ENCODE data around the gene EMP1.

The EMP1 gene

GRCh38 chr12:13218641-13219040 lies 22.1 kb downstream of the EMP1 start:
- TF ChIP-seq ZBTB7A (IDR thresholded peaks at IDR 0.05; ENCODE audit: low read depth) (no peak), USF1 (IDR thresholded peaks at IDR 0.05) (no peak), NFIC (IDR thresholded peaks at IDR 0.05) (no peak), FOXM1 (IDR thresholded peaks at IDR 0.05; ENCODE audit: borderline replicate concordance, low read depth) (no peak), TCF12 (IDR thresholded peaks at IDR 0.05; ENCODE audit: low read depth) (no peak)

- TF ChIP-seq CEBPB (IDR thresholded peaks at IDR 0.05) (no peak), USF1 (IDR thresholded peaks at IDR 0.05) (no peak), TEAD4 (IDR thresholded peaks at IDR 0.05) (no peak), EP300 (IDR thresholded peaks at IDR 0.05; ENCODE audit: borderline replicate concordance) (no peak), RAD21 (IDR thresholded peaks at IDR 0.05; ENCODE audit: low read depth) (no peak), YY1 (IDR thresholded peaks at IDR 0.05; ENCODE audit: low read depth) (no peak), CREB1 (IDR thresholded peaks at IDR 0.05; ENCODE audit: low read depth) (no peak), ZBTB7A (IDR thresholded peaks at IDR 0.05; ENCODE audit: low read depth) (no peak), REST (IDR thresholded peaks at IDR 0.05; ENCODE audit: low read depth) (no peak)
Observed at GRCh38 chr12:13219320-13219719, 22.8 kb downstream of the EMP1 start.

- TF ChIP-seq CREB1 (IDR thresholded peaks at IDR 0.05; ENCODE audit: low read depth) (no peak), TCF12 (IDR thresholded peaks at IDR 0.05; ENCODE audit: low read depth) (no peak), EP300 (IDR thresholded peaks at IDR 0.05; ENCODE audit: borderline replicate concordance) (no peak), YY1 (IDR thresholded peaks at IDR 0.05; ENCODE audit: low read depth) (no peak), TAF1 (IDR thresholded peaks at IDR 0.05; ENCODE audit: low read depth) (no peak), REST (IDR thresholded peaks at IDR 0.05; ENCODE audit: low read depth) (no peak), FOXM1 (IDR thresholded peaks at IDR 0.05; ENCODE audit: borderline replicate concordance, low read depth) (no peak), RAD21 (IDR thresholded peaks at IDR 0.05; ENCODE audit: low read depth) (no peak), TEAD4 (IDR thresholded peaks at IDR 0.05) (no peak), EGR1 (IDR thresholded peaks at IDR 0.05) (no peak), CEBPB (IDR thresholded peaks at IDR 0.05) (no peak), MAX (IDR thresholded peaks at IDR 0.05) (no peak)
Observed at GRCh38 chr12:13220838-13221237, 24.3 kb downstream of the EMP1 start.

GRCh38 chr12:13222076-13222475 lies 25.6 kb downstream of the EMP1 start:
- TF ChIP-seq NFIC (IDR thresholded peaks at IDR 0.05) (peak; percentile 85), RAD21 (IDR thresholded peaks at IDR 0.05; ENCODE audit: low read depth) (no peak; the same call in 1 of the 2 replicates), TCF12 (IDR thresholded peaks at IDR 0.05; ENCODE audit: low read depth) (0 out of 2 replicates have a peak, but pooled peaks have one; percentile 50), CEBPB (IDR thresholded peaks at IDR 0.05) (no peak), EP300 (IDR thresholded peaks at IDR 0.05; ENCODE audit: borderline replicate concordance) (no peak; the same call in 1 of the 2 replicates), YY1 (IDR thresholded peaks at IDR 0.05; ENCODE audit: low read depth) (no peak), TAF1 (IDR thresholded peaks at IDR 0.05; ENCODE audit: low read depth) (no peak), FOXM1 (IDR thresholded peaks at IDR 0.05; ENCODE audit: borderline replicate concordance, low read depth) (no peak), ZBTB7A (IDR thresholded peaks at IDR 0.05; ENCODE audit: low read depth) (peak; percentile 58; the same call in 1 of the 2 replicates), CREB1 (IDR thresholded peaks at IDR 0.05; ENCODE audit: low read depth) (no peak), EGR1 (IDR thresholded peaks at IDR 0.05) (0 out of 2 replicates have a peak, but pooled peaks have one; percentile 27), REST (IDR thresholded peaks at IDR 0.05; ENCODE audit: low read depth) (no peak), TEAD4 (IDR thresholded peaks at IDR 0.05) (no peak)

Data from Ishikawa (cell line).